ENCODE data around the gene LTBP1. TPM values are rescaled to one million over a fixed set of nuclear protein-coding genes. Genes with fewer than 3 reads are reported as not detected.

Gene LTBP1
- total and polyA plus RNA-seq, 12 donors, result 6.2 to 47.2 (median 15.5) TPM

DNA sequence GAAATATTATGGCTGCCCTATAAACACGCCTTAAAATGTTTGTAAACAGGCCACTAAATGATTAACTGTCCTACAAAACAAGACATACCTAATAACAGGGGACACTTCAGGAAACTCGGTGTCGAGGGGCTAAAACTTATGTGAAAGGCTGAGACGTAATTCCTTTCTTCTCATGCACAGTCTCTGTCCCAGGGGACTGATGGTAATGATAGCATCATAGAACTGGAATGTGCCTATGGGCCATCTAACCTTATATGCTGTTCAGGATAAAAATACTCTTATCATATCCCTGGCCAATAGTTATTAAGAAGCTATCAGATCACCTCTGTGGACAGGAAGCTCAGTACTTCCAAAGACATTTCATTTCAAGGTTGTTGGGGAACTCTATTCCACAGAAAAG is 277.1 kb downstream of the LTBP1 start:
- DNase-seq, result no peak
- intact Hi-C loops (cut with DNase I), result no loop called here
- no peaks in the 10 kb centered on the region for H3K36me3 ChIP-seq (replicated peaks in 1 of 2)
- no peak overlapping the region for H3K4me3 ChIP-seq
- WGBS, 4 donors, result 88 to 94% (median 91%) methylated on average over 4 of the region's 4 CpGs
- H3K27me3 ChIP-seq, result no peaks in the 10 kb centered on the region
- H3K27ac ChIP-seq, result no peak overlapping the region
- H3K9me3 ChIP-seq (replicated peaks in 1 of 3), result no peaks in the 10 kb centered on the region
- no peak for TF ChIP-seq CTCF (IDR thresholded peaks at IDR 0.05)
- no peak for TF ChIP-seq POLR2A (IDR thresholded peaks at IDR 0.05)
- H3K4me1 ChIP-seq (replicated peaks in 1 of 2), result peaks cover 8 to 19% of the 10 kb centered on the region in 2 donors

DNA sequence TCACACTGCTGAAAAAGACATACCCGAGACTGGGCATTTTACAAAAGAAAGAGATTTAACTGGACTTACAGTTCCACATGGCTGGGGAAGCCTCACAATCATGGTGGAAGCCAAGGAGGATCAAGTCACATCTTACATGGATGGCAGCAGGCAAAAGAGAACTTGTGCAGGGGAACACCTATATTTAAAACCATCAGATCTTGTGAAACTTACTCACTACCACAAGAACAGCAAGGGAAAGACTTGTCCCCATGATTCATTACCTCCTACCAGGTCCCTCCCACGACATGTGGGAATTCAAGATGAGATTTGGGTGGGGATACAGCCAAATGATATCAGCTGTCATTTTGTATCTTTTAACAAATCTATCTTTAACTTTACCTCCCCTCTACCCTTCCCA is 278.6 kb downstream of the LTBP1 start:
- H3K36me3 ChIP-seq (replicated peaks in 1 of 2), result no peaks in the 10 kb centered on the region
- H3K4me3 ChIP-seq, result no peak overlapping the region
- no peak for DNase-seq
- WGBS, 4 donors, result 89 to 93% (median 92%) methylated on average over 2 of the region's 2 CpGs
- H3K9me3 ChIP-seq (replicated peaks in 1 of 3), result no peaks in the 10 kb centered on the region
- intact Hi-C loops (cut with DNase I), result no loop called here
- no peak overlapping the region for H3K27ac ChIP-seq
- H3K27me3 ChIP-seq, result no peaks in the 10 kb centered on the region
- peaks cover 0 to 9% of the 10 kb centered on the region in 2 donors for H3K4me1 ChIP-seq (replicated peaks in 1 of 2)
- no peak for TF ChIP-seq CTCF (IDR thresholded peaks at IDR 0.05)
- TF ChIP-seq POLR2A (IDR thresholded peaks at IDR 0.05), result no peak

DNA sequence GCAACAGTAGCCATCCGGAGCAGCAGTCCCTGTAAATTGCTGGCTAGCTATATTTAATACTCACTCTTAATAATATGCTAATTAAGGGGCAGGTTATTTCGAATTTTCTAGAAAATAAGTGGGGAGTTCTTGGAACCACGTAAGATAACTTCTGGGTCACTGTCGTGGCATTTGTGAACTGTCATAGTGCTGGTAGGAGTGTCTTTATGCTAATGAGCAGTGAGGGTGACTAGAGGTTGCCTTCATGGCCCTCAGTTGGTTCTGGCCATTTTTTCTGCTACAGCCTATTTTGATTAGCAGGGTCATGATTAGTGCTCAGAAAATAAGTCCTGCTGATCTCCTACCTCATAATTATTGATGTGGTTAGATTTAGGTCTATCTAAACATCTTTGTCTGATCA is 279.8 kb downstream of the LTBP1 start:
- WGBS, 4 donors, result 63 to 75% (median 74%) methylated on average over 4 of the region's 4 CpGs
- H3K27ac ChIP-seq, result peak overlapping the region in 1 of 5 donors; percentile 4
- peak in 1 of 7 donors; percentile 37 for DNase-seq
- H3K27me3 ChIP-seq, result no peaks in the 10 kb centered on the region
- no peaks in the 10 kb centered on the region for H3K36me3 ChIP-seq (replicated peaks in 1 of 2)
- intact Hi-C loops (cut with DNase I), result no loop called here
- no peak for TF ChIP-seq CTCF (IDR thresholded peaks at IDR 0.05)
- TF ChIP-seq POLR2A (IDR thresholded peaks at IDR 0.05), result no peak
- no peaks in the 10 kb centered on the region for H3K9me3 ChIP-seq (replicated peaks in 1 of 3)
- no peaks in the 10 kb centered on the region for H3K4me1 ChIP-seq (replicated peaks in 1 of 2)
- H3K4me3 ChIP-seq, result no peak overlapping the region

DNA sequence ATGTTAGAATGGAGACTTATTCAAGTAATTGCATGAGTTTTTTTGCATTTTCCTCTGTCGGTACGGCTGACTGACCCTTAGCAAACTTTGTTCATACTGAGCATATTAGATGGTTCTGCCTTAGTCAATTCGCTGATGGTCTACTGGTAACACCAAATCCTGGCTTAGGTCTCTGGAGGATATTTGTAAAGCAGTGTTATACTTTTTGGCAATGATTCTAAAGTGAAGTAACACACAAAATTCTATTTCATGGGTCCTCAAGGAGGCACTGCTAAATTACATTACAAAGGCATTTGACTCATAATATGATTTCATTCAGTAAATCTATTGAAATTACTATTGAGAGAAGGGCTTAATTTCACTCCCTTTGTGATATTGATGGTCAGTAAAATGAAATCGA is 282.9 kb downstream of the LTBP1 start:
- no peaks in the 10 kb centered on the region for H3K4me1 ChIP-seq (replicated peaks in 1 of 2)
- intact Hi-C loops (cut with DNase I), result no loop called here
- no peak overlapping the region for H3K4me3 ChIP-seq
- H3K9me3 ChIP-seq (replicated peaks in 1 of 3), result no peaks in the 10 kb centered on the region
- no peaks in the 10 kb centered on the region for H3K27me3 ChIP-seq
- TF ChIP-seq POLR2A (IDR thresholded peaks at IDR 0.05), result no peak
- TF ChIP-seq CTCF (IDR thresholded peaks at IDR 0.05), result no peak
- no peak overlapping the region for H3K27ac ChIP-seq
- no peak for DNase-seq
- 85 to 93% (median 90%) methylated on average over 4 of the region's 4 CpGs for WGBS, 4 donors
- H3K36me3 ChIP-seq (replicated peaks in 1 of 2), result no peaks in the 10 kb centered on the region

All from adrenal gland (tissue), 12 donors.